ENCODE data around the gene ARHGAP1.

Gene ARHGAP1

GRCh38 chr11:46692450-46692849 lies 8.0 kb downstream of the ARHGAP1 start:
- DNase-seq, result no peak

- DNase-seq, result no peak
Observed at GRCh38 chr11:46690702-46691101, 9.7 kb downstream of the ARHGAP1 start.

DNA sequence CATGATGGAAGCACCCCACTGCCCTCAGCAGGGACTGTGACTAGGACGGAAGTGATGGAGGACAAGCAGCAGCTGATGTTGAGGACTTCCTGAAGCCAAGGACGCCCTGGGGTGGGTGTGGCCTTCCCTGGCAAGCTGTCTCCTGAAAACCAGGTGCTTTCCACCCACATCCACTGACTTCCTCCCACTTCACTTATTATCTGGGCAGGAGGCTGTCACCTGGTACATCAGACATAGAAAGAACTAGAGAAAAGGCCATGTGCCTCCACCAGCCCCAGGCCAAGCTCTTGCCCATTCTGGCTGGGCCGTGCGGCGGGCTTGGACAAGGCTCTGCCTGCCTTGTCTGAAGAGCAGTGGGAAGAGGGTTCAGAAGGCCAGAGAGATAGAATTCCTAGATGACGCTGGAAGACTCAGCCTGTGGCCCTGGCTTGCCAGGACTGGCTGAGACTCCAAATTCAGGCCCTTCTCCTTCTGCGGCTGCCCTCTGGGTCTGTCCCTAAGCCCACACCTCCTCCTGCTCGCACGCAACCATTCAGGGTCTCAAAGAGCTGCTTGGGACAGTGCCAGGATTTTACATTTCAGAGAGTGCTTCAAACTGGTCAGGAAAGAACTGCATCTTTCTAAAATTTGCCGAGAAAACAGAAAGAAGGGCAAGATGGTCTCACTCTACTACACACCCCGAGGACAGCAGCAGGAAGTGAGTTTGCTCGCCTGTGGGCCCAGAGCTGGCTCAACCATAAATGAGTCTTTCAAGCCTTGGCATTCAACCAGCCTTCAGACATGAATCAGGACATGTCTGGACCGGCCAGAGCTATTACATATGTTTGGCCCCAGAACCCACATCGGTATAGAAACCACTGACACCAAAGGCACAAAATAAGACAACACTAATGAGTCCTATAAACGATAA lies 13.3 kb downstream of the ARHGAP1 start:
- DNase-seq, result no peak

GRCh38 chr11:46684367-46684766 lies 16.1 kb downstream of the ARHGAP1 start:
- DNase-seq, result no peak

GRCh38 chr11:46682773-46683752 lies 17.4 kb downstream of the ARHGAP1 start:
- DNase-seq, result no peak

DNA sequence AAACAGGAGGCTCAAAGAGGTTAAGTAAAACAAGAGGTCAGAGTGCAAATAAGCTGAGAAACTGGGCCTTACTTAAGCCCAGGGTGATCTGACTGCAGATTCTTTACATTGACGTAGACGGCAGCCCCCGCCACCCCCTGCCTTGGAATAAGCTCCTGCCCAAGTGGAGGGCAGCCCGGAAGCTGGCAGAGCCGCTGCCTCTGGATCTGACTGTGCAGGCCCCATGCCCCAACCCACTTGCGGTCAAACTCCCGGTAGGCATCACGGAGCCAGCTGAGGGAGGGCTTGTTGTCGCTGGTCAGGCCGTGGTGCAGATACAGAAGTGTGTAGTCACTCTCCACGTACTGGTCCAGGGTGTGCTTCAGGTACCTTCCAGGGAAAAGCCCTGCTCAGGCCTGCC lies 18.6 kb downstream of the ARHGAP1 start:
- DNase-seq, result no peak

GRCh38 chr11:46680815-46681214 lies 19.6 kb downstream of the ARHGAP1 start:
- DNase-seq, result no peak

- DNase-seq, result no peak
Observed at GRCh38 chr11:46680164-46680760, 20.2 kb downstream of the ARHGAP1 start.

DNA sequence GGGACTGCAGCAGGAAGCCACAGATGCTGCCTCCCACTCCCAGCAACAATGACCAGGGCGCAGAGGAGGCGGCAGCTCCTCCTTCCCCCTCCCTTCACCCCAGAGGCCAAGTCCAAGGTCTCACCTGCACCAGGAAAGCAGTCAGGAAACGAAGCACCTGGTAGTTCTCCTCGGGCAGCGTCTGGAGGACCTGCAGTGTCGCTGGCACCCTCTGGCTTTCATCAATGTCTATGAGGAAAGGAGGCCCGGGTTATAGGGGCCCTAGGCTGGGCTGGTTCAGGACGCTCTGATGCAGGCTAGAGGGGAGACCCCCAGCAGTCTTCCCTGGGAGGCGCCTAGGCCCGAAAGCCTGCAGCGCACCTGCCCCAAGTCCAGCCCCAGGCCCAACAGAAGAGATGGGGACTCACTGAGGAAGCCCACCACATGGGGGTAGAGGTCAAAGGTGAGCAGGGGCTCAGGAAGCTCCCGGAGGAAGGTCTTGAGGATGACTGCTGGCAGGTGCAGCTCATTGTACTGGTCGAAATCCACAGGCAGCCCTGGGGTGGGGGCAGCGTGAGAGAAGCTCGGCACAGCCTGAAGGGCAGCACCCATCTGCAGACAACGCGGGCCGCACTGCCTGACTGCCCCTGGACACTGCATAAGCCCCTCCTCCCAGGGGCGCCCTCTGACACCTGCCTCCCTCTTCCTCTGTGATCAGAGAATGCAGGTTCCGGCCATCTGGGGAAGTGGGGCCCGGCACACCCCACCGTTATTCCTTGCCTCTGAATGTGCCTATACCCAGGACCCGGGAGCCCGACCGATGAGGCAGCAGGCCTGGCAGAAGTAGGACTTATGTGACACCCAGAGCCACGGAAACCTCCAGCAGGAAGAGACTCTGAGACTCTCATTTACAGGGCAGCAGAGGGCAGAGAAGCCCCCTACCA lies 20.9 kb downstream of the ARHGAP1 start:
- DNase-seq, result no peak

- no peak for DNase-seq
Observed at GRCh38 chr11:46678741-46679130, 21.7 kb downstream of the ARHGAP1 start.

GRCh38 chr11:46677991-46678740 lies 22.3 kb downstream of the ARHGAP1 start:
- no peak for DNase-seq

- DNase-seq, result no peak
Observed at GRCh38 chr11:46677169-46677568, 23.2 kb downstream of the ARHGAP1 start.

DNA sequence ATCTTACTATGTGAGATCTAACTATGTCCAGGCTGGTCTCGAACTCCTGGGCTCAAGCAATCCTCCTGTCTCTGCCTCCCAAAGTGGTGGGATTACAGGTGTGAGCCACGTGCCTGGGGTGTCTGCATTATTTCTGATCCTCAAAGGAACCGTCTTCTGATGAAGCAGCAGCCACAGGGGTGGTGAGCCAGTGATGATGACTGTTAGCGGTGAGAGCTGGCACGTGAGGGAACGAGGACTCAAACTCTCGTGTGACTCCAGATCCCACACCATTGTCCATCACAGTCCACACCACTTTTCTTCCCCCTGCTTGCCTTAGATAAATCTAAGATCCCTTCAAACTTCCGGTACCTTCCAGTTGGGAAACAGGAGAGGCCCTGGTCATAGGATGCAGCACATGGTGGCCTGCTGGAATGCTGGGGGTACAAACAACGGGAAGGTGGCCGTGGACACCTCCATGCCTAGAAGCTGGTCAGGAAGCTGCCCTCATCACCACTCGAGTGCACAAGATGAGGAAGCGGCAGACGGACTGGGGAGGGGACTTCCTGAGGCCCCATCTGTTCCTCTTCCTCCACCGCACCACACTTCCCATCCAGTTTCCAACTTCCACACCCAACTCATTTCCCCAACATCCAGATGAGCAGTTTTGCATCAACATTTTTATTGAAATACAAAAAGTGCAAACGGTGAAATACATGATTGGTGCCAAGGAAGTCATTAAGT lies 23.8 kb downstream of the ARHGAP1 start:
- no peak for DNase-seq

DNA sequence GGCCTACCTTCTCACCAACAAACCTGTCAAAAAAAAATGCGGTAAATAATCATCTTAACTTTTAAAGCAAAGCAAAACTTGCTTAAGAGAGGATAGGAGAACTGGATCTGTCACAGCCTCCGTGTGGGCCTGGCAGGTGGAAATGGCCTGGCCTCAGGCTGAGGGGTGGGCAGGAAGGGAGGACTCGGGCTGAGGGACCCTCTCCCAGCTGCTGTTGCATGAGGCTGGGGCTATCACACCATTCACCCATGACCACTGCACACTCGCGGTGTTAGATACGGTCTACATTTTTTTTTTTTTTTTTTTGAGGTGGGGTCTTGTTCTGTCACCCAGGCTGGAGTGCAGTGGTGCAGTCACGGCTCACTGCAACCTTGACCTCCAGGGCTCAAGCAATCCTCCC lies 24.5 kb downstream of the ARHGAP1 start:
- no peak for DNase-seq

DNA sequence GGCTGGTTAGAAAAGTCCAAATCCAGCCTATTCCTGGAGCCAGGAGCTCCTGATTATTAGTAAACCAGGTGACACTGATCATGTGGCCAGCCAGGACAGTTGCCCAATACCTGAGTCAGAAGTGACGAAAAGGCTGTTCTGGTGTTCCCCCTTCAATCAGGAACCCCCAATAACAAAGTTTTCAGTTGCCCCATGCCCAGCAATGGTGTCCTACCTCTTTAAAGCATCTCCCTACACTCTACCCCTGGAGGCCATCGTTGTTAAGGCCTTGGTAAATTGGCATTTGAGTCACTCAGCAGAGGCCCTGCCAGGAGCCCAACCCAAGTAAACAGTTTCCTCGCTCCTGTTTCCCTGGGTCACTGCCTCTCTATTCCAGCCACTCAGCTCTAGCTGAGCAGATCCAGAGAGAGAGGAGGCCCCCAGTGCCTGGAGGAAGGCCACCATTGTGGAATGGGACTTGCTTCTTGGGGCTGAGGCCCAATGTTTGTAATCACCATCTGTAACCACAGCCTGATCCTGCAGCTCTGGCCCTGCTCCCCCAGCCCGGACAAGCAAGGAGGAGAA lies 25.0 kb downstream of the ARHGAP1 start:
- no peak for DNase-seq

GRCh38 chr11:46674463-46675287 lies 25.7 kb downstream of the ARHGAP1 start:
- no peak for DNase-seq

GRCh38 chr11:46673713-46674462 lies 26.5 kb downstream of the ARHGAP1 start:
- no peak for DNase-seq

GRCh38 chr11:46672381-46672839 lies 28.0 kb downstream of the ARHGAP1 start:
- DNase-seq, result no peak

GRCh38 chr11:46671958-46672315 lies 28.5 kb downstream of the ARHGAP1 start:
- DNase-seq, result no peak

Data from CD4-positive, alpha-beta T cell treated with Interleukin-12 subunit alpha and Interleukin-12 subunit beta, for 1 hour (primary cell).